BE2C (cell line): ENCODE data around the gene CASQ1.

Source experiments
- DNase-seq: peaks from one replicate; pipeline ENCODE4 v3.0.0-alpha.2; 2020
- H3K27me3 ChIP-seq: fragments of 250-450 bp; sonication (Bioruptor Pico); 2 replicates; pipeline ENCODE4 v1.5.1; 2020; ENCODE audit warnings: mild to moderate bottlenecking
- H3K36me3 ChIP-seq: fragments of 250-450 bp; sonication (Bioruptor Pico); 2 replicates; pipeline ENCODE4 v1.5.1; 2020; ENCODE audit warnings: mild to moderate bottlenecking
- H3K4me1 ChIP-seq: fragments of 250-450 bp; sonication (Bioruptor Pico); 2 replicates; pipeline ENCODE4 v1.5.1; 2020
- H3K4me3 ChIP-seq: 2 replicates; pipeline ENCODE4 v1.5.1; 2011; ENCODE audit warnings: low read depth, low read length
- H3K9me3 ChIP-seq: fragments of 250-450 bp; sonication (Bioruptor Pico); 2 replicates; pipeline ENCODE4 v1.5.1; 2020
- CTCF ChIP-seq: IDR thresholded peaks from 2 replicates; pipeline ENCODE4 v1.5.1; 2012; ENCODE audit warnings: mild to moderate bottlenecking, low read depth, low read length

CASQ1 gene

GRCh38 chr1:160237558-160237957 lies 47.2 kb downstream of the CASQ1 start:
- Histone ChIP-seq H3K36me3 (peaks cover 65% of the 10 kb centered on the region), H3K9me3 (no peaks in the 10 kb centered on the region), H3K27me3 (no peaks in the 10 kb centered on the region), H3K4me1 (no peaks in the 10 kb centered on the region), H3K4me3 (no peak overlapping the region)
- TF ChIP-seq CTCF: no peak
- no peak for DNase-seq

GRCh38 chr1:160238408-160238807 lies 48.0 kb downstream of the CASQ1 start:
- peaks cover 65% of the 10 kb centered on the region for H3K36me3 ChIP-seq
- no peaks in the 10 kb centered on the region for H3K27me3 ChIP-seq

GRCh38 chr1:160239582-160240299 lies 49.4 kb downstream of the CASQ1 start:
- Histone ChIP-seq H3K27me3 (no peaks in the 10 kb centered on the region), H3K4me3 (no peak overlapping the region), H3K36me3 (peaks cover 63% of the 10 kb centered on the region), H3K9me3 (no peaks in the 10 kb centered on the region), H3K4me1 (no peaks in the 10 kb centered on the region)
- DNase-seq: no peak
- TF ChIP-seq CTCF: no peak

More at GRCh38 chr1:160238408-160238807, 48.0 kb downstream of the CASQ1 start:
- Histone ChIP-seq H3K4me1 (no peaks in the 10 kb centered on the region), H3K4me3 (no peak overlapping the region), H3K9me3 (no peaks in the 10 kb centered on the region)
- no peak for DNase-seq
- TF ChIP-seq CTCF: no peak

- Histone ChIP-seq H3K4me1 (peaks cover 2% of the 10 kb centered on the region; the same call in 1 of the 2 replicates), H3K9me3 (no peaks in the 10 kb centered on the region), H3K27me3 (no peaks in the 10 kb centered on the region), H3K36me3 (peaks cover 28% of the 10 kb centered on the region), H3K4me3 (no peak overlapping the region)
- no peak for DNase-seq
- TF ChIP-seq CTCF: no peak
These were observed 53.4 kb downstream of the CASQ1 start for GRCh38 chr1:160243767-160244166.

- no peak for TF ChIP-seq CTCF
- H3K4me3 ChIP-seq: no peak overlapping the region
These were observed 53.8 kb downstream of the CASQ1 start for GRCh38 chr1:160244209-160244608.

GRCh38 chr1:160245434-160245833 lies 55.1 kb downstream of the CASQ1 start:
- no peak for DNase-seq
- Histone ChIP-seq H3K36me3 (peaks cover 11% of the 10 kb centered on the region), H3K27me3 (no peaks in the 10 kb centered on the region), H3K4me1 (peaks cover 2% of the 10 kb centered on the region; the same call in 1 of the 2 replicates), H3K4me3 (no peak overlapping the region), H3K9me3 (no peaks in the 10 kb centered on the region)
- no peak for TF ChIP-seq CTCF

More at GRCh38 chr1:160244209-160244608, 53.8 kb downstream of the CASQ1 start:
- Histone ChIP-seq H3K36me3 (peaks cover 24% of the 10 kb centered on the region), H3K27me3 (no peaks in the 10 kb centered on the region), H3K4me1 (peaks cover 2% of the 10 kb centered on the region; the same call in 1 of the 2 replicates), H3K9me3 (no peaks in the 10 kb centered on the region)
- no peak for DNase-seq
